ENCODE measurements around the gene MICAL2. TPM values are rescaled to one million over a fixed set of nuclear protein-coding genes. Genes with fewer than 3 reads are reported as not detected.

Gene MICAL2
- total RNA-seq, 1 experiment from 2014 or later: 37.4 TPM

- Histone ChIP-seq H2AFZ (ENCODE audit: low read depth, low read length, poor library complexity, severe bottlenecking) (no peak overlapping the region), H3K79me2 (ENCODE audit: insufficient read depth, low read length) (peaks cover 7% of the 10 kb centered on the region; the same call in 1 of the 2 replicates), H3K27me3 (ENCODE audit: insufficient read depth, low read length) (no peaks in the 10 kb centered on the region), H3K9me2 (ENCODE audit: insufficient read depth) (no peaks in the 10 kb centered on the region), H3K4me2 (ENCODE audit: low read length) (no peak overlapping the region), H4K20me1 (ENCODE audit: insufficient read depth) (no peaks in the 10 kb centered on the region), H3K4me3 (replicated peaks in 1 of 2; ENCODE audit: low read depth in 1 of 2, low read length in 2 of 2) (no peak overlapping the region), H3K4me1 (ENCODE audit: control insufficient read depth in 1 of 2, insufficient read depth in 2 of 2, low read length in 2 of 2) (peaks cover 33 to 68% of the 10 kb centered on the region in 2 experiments), H3K27ac (ENCODE audit: low read depth, low read length) (no peak overlapping the region), H3K9ac (ENCODE audit: low read length) (no peak overlapping the region), H3K36me3 (ENCODE audit: control insufficient read depth in 1 of 2, insufficient read depth in 2 of 2, low read length in 2 of 2) (no peaks in the 10 kb centered on the region), H3K9me3 (ENCODE audit: control insufficient read depth in 1 of 2, insufficient read depth in 1 of 2, low read depth in 1 of 2, low read length in 2 of 2) (no peaks in the 10 kb centered on the region)
- no TSS peak for BruUV-seq (replicated peaks)
- ChIA-PET RAD21 (ENCODE audit: low non-redundant PET in 1 of 2, low total read pairs in 2 of 2, uncharacterized antibody in 2 of 2, unreplicated experiment in 2 of 2) (interaction anchor here (0.7 to 1.2 kb wide), 2 partner anchors 61 to 158 kb away, joined by 3 read pairs; no protein-coding TSS in a partner anchor), CTCF (interaction anchor here (2.0 kb wide), 1 partner anchor 158 kb away, joined by 10 read pairs; no protein-coding TSS in a partner anchor), POLR2A (interaction anchor here (1.0 to 1.2 kb wide), 2 partner anchors 13 to 40 kb away, joined by 4 to 5 read pairs; partner anchors contain the start of gene MICAL2)
- no peak for DNase-seq (ENCODE audit: low read depth, low spot score)
- no peak for TF ChIP-seq SP1 (IDR thresholded peaks at IDR 0.05; ENCODE audit: low read depth)
- no peak for TF ChIP-seq ELF1 (IDR thresholded peaks at IDR 0.05; ENCODE audit: borderline replicate concordance, low read depth)
- TF ChIP-seq EGR1 (IDR thresholded peaks at IDR 0.05; ENCODE audit: low read depth): no peak
- TF ChIP-seq EZH2 (IDR thresholded peaks at IDR 0.05): no peak
- no peak for TF ChIP-seq JUND (IDR thresholded peaks at IDR 0.05)
- no peak for TF ChIP-seq SIN3A (IDR thresholded peaks at IDR 0.05; ENCODE audit: low read depth)
- no peak for TF ChIP-seq SRF (IDR thresholded peaks at IDR 0.05; ENCODE audit: low read depth)
- TF ChIP-seq, protein P1, sequence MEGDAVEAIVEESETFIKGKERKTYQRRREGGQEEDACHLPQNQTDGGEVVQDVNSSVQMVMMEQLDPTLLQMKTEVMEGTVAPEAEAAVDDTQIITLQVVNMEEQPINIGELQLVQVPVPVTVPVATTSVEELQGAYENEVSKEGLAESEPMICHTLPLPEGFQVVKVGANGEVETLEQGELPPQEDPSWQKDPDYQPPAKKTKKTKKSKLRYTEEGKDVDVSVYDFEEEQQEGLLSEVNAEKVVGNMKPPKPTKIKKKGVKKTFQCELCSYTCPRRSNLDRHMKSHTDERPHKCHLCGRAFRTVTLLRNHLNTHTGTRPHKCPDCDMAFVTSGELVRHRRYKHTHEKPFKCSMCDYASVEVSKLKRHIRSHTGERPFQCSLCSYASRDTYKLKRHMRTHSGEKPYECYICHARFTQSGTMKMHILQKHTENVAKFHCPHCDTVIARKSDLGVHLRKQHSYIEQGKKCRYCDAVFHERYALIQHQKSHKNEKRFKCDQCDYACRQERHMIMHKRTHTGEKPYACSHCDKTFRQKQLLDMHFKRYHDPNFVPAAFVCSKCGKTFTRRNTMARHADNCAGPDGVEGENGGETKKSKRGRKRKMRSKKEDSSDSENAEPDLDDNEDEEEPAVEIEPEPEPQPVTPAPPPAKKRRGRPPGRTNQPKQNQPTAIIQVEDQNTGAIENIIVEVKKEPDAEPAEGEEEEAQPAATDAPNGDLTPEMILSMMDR (IDR thresholded peaks at IDR 0.05 in 2 of 3, conservative IDR thresholded peaks at IDR 0.05 in 1 of 3; ENCODE audit: borderline replicate concordance in 1 of 3, insufficient read depth in 1 of 3, low read depth in 2 of 3, low read length in 2 of 3): no peak
- TF ChIP-seq, protein P2, sequence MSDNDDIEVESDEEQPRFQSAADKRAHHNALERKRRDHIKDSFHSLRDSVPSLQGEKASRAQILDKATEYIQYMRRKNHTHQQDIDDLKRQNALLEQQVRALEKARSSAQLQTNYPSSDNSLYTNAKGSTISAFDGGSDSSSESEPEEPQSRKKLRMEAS (IDR thresholded peaks at IDR 0.05): no peak
- TF ChIP-seq REST (IDR thresholded peaks at IDR 0.05; ENCODE audit: low read depth): no peak
- TF ChIP-seq FOSL1 (IDR thresholded peaks at IDR 0.05; ENCODE audit: low read depth): no peak
- TF ChIP-seq, protein P3, sequence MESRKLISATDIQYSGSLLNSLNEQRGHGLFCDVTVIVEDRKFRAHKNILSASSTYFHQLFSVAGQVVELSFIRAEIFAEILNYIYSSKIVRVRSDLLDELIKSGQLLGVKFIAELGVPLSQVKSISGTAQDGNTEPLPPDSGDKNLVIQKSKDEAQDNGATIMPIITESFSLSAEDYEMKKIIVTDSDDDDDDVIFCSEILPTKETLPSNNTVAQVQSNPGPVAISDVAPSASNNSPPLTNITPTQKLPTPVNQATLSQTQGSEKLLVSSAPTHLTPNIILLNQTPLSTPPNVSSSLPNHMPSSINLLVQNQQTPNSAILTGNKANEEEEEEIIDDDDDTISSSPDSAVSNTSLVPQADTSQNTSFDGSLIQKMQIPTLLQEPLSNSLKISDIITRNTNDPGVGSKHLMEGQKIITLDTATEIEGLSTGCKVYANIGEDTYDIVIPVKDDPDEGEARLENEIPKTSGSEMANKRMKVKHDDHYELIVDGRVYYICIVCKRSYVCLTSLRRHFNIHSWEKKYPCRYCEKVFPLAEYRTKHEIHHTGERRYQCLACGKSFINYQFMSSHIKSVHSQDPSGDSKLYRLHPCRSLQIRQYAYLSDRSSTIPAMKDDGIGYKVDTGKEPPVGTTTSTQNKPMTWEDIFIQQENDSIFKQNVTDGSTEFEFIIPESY (IDR thresholded peaks at IDR 0.05; ENCODE audit: extremely low read depth, insufficient replicate concordance, low read length): no peak
- TF ChIP-seq RAD21 (IDR thresholded peaks at IDR 0.05; ENCODE audit: low read depth): no peak
- ATAC-seq: no peak
- intact Hi-C loops (cut with micrococcal nuclease): no loop called here
Measured at GRCh38 chr11:12123799-12124198, 13.4 kb downstream of the MICAL2 start.

All from HCT116 (cell line).